WERI-Rb-1 (cell line): ENCODE measurements around the gene SLC45A1.

Experiments used
- DNase-seq: peaks from one replicate; pipeline ENCODE4 v3.0.0-alpha.2; 2020
- H3K27ac ChIP-seq: fragments of 250-450 bp; sonication (Bioruptor Pico); 2 replicates; pipeline ENCODE4 v1.5.1; 2020; ENCODE audit warnings: mild to moderate bottlenecking, moderate library complexity
- H3K27me3 ChIP-seq: fragments of 250-450 bp; sonication (Bioruptor Pico); 2 replicates; pipeline ENCODE4 v1.5.1; 2021; ENCODE audit warnings: mild to moderate bottlenecking, low read depth, moderate library complexity; ENCODE audit not compliant: insufficient read depth, severe bottlenecking
- H3K36me3 ChIP-seq: fragments of 250-450 bp; sonication (Bioruptor Pico); 2 replicates; pipeline ENCODE4 v1.5.1; 2020; ENCODE audit warnings: mild to moderate bottlenecking, moderate library complexity
- H3K4me3 ChIP-seq: 2 replicates; pipeline ENCODE4 v1.5.1; 2011; ENCODE audit warnings: low read depth, mild to moderate bottlenecking, control low read depth, low read length
- H3K9me3 ChIP-seq: fragments of 250-450 bp; sonication (Bioruptor Pico); 2 replicates; pipeline ENCODE4 v1.5.1; 2021; ENCODE audit warnings: mild to moderate bottlenecking, moderate library complexity; ENCODE audit not compliant: severe bottlenecking
- CTCF ChIP-seq: IDR thresholded peaks from 2 replicates; pipeline ENCODE4 v1.5.1; 2011; ENCODE audit warnings: low read depth, mild to moderate bottlenecking, control low read depth, inconsistent platforms, low read length

SLC45A1 gene

GRCh38 chr1:8293118-8293517, 24.8 kb upstream of the SLC45A1 start:
- TF ChIP-seq CTCF, result no peak
- H3K9me3 ChIP-seq, result no peaks in the 10 kb centered on the region
- no peak for DNase-seq
- H3K4me3 ChIP-seq, result no peak overlapping the region
- H3K36me3 ChIP-seq, result no peaks in the 10 kb centered on the region
- no peak overlapping the region for H3K27ac ChIP-seq
- H3K27me3 ChIP-seq, result no peaks in the 10 kb centered on the region

GRCh38 chr1:8293641-8294169, 24.2 kb upstream of the SLC45A1 start:
- Histone ChIP-seq H3K36me3 (no peaks in the 10 kb centered on the region), H3K27ac (no peak overlapping the region), H3K27me3 (no peaks in the 10 kb centered on the region), H3K9me3 (no peaks in the 10 kb centered on the region), H3K4me3 (no peak overlapping the region)
- no peak for TF ChIP-seq CTCF
- no peak for DNase-seq

GRCh38 chr1:8294170-8294697, 23.7 kb upstream of the SLC45A1 start:
- Histone ChIP-seq H3K9me3 (no peaks in the 10 kb centered on the region), H3K27me3 (no peaks in the 10 kb centered on the region), H3K36me3 (no peaks in the 10 kb centered on the region), H3K4me3 (no peak overlapping the region), H3K27ac (no peak overlapping the region)
- DNase-seq, result no peak
- no peak for TF ChIP-seq CTCF

- no peaks in the 10 kb centered on the region for H3K9me3 ChIP-seq
- H3K27me3 ChIP-seq, result no peaks in the 10 kb centered on the region
- H3K27ac ChIP-seq, result no peak overlapping the region
- H3K4me3 ChIP-seq, result no peak overlapping the region
- H3K36me3 ChIP-seq, result no peaks in the 10 kb centered on the region
- DNase-seq, result no peak
- TF ChIP-seq CTCF, result no peak
These were observed 20.7 kb upstream of the SLC45A1 start for GRCh38 chr1:8297245-8297644.

- no peak overlapping the region for H3K4me3 ChIP-seq
- no peaks in the 10 kb centered on the region for H3K27me3 ChIP-seq
- DNase-seq, result no peak
- no peaks in the 10 kb centered on the region for H3K9me3 ChIP-seq
- no peaks in the 10 kb centered on the region for H3K36me3 ChIP-seq
- TF ChIP-seq CTCF, result no peak
- no peak overlapping the region for H3K27ac ChIP-seq
These were observed 18.0 kb upstream of the SLC45A1 start for GRCh38 chr1:8299963-8300362.
